WI38 (cell line): ENCODE results near the gene ZDHHC24.
A peak's percentile ranks its signal among the peaks of the same experiment; 100 is the strongest.

Source experiments
- H3K4me3 ChIP-seq: 2 replicates; pipeline ENCODE4 v1.5.1; 2011; ENCODE audit warnings: low read depth, mild to moderate bottlenecking, control low read depth, low read length
- TF ChIP-seq, protein P1 (sequence below): IDR thresholded peaks from 2 replicates; pipeline ENCODE4 v1.5.1; 2012; ENCODE audit warnings: low read depth, mild to moderate bottlenecking, control low read depth, low read length

ZDHHC24 gene, protein sequence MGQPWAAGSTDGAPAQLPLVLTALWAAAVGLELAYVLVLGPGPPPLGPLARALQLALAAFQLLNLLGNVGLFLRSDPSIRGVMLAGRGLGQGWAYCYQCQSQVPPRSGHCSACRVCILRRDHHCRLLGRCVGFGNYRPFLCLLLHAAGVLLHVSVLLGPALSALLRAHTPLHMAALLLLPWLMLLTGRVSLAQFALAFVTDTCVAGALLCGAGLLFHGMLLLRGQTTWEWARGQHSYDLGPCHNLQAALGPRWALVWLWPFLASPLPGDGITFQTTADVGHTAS

GRCh38 chr11:66545701-66546367, at the start of gene ZDHHC24:
Gene ZDHHC24, minus strand, starts transcription at chr11:66546048. Its CDS starts 45 bp downstream, at chr11:66546003.
- TF ChIP-seq, protein P1, sequence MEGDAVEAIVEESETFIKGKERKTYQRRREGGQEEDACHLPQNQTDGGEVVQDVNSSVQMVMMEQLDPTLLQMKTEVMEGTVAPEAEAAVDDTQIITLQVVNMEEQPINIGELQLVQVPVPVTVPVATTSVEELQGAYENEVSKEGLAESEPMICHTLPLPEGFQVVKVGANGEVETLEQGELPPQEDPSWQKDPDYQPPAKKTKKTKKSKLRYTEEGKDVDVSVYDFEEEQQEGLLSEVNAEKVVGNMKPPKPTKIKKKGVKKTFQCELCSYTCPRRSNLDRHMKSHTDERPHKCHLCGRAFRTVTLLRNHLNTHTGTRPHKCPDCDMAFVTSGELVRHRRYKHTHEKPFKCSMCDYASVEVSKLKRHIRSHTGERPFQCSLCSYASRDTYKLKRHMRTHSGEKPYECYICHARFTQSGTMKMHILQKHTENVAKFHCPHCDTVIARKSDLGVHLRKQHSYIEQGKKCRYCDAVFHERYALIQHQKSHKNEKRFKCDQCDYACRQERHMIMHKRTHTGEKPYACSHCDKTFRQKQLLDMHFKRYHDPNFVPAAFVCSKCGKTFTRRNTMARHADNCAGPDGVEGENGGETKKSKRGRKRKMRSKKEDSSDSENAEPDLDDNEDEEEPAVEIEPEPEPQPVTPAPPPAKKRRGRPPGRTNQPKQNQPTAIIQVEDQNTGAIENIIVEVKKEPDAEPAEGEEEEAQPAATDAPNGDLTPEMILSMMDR = no peak

DNA sequence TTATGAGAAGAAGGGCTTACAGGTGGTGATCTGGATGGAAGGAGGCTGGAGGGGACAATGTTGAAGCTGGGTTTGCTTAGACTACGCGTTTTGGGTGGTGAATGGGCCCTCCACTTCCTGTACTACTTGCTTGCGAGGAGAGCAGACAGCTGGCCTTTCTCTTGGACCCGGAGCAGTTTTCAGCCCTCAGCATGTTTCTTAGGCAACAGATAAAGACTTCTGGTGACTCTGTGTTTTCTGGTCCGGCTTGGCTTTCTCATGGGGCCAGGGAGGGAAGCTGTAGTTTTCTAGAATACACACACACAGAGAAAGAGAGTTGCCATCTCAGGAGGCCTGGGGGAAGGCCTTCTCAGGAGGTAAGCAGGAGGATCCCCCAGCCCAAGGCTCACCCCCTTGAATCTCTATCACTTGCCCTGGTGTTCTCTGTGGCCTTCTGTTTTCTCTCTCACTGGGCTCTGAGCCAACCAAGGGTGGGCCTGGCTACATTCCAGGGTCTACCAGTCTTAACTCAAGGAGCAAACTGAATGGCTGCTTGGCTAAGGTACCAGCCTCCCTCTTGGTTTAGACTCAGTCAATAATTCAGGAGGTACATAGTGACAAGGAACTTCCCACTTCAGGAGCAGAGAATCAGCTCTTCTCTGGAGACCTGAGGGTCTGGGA, 49.5 kb upstream of the ZDHHC24 start:
- TF ChIP-seq, protein P1 = no peak
- no peak overlapping the region for H3K4me3 ChIP-seq

More at GRCh38 chr11:66545701-66546367, at the start of gene ZDHHC24:
- peak within 1 kb of the TSS; percentile 66 for H3K4me3 ChIP-seq

DNA sequence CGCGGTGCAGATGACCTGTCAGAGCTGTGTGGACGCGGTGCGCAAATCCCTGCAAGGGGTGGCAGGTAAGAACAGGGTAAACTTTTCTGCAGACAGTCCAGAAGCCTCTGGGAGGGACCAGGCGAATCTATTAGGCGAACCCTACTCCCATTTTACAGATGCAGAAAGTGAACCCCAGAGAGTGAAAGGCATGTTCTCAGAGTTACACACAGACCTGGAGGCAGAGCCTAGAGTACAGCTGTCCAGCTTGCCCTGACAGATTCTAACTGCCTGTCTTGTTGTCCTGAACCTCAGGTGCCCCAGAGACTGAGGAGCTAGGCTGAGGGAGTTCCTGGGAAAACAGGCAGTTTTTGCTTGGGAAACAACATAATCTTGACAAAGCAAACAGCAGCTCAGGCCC, 47.8 kb upstream of the ZDHHC24 start:
- TF ChIP-seq, protein P1 = no peak
- H3K4me3 ChIP-seq = peak overlapping the region; percentile 89

DNA sequence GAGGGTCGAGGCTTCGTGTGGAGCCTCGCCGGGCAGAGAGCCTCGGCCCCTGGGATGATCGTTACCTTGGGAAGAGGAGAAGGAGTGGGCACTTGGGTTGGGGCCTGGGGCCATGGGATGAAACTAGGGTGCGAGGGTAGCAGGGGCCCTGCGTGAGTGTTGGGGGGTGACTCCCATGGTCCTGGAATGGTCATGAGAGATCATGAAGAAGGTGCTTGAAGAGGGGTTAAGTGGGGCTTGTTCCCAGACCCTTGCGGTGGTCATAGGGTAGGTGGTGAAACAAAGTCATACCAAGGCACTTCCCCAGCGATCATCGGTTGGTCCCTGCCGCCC, 47.4 kb upstream of the ZDHHC24 start:
- H3K4me3 ChIP-seq = peak overlapping the region; percentile 89

GRCh38 chr11:66592457-66593302, 46.8 kb upstream of the ZDHHC24 start, which contains the start of the genes CCDC87 and CCS:
Gene CCDC87, minus strand, starts transcription at chr11:66593063. Its CDS starts 48 bp downstream, at chr11:66593015.
Gene CCS, plus strand, starts transcription at chr11:66593185. Its CDS starts 77 bp downstream, at chr11:66593262.
- TF ChIP-seq, protein P1 = peak; percentile 56
- H3K4me3 ChIP-seq = peak within 1 kb of the TSS; percentile 89

More for the DNA sequence above, 47.4 kb upstream of the ZDHHC24 start:
- TF ChIP-seq, protein P1 = no peak

DNA sequence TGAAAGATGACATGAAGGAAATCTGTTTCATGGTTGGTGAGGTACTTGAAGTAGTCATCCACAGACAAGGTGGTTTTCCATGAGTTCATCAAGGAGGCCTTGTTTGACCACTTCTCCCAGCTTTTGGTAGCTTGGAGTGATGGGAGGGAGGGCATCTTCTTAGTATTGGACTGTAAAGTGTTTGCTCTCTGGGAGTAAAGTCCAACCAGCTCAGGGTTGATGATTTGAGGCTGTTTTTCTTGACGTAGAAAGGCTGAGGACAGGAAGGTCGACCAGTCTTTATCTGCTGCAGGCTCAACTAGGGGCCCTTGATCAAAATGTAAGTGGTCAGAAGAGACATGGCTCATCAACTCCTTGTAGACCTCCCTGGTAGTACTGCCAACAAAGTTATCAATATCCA, 45.3 kb upstream of the ZDHHC24 start:
- no peak overlapping the region for H3K4me3 ChIP-seq
- TF ChIP-seq, protein P1 = no peak
